Smooth muscle cell (in vitro differentiated cells): ENCODE measurements around the gene FREM2. TPM values are rescaled to one million over a fixed set of nuclear protein-coding genes. Genes with fewer than 3 reads are reported as not detected.

Experiments
- DNase-seq: peaks from one replicate; lab custom pipeline; 2025; ENCODE audit not compliant: unreplicated experiment; lab: John Stamatoyannopoulos, UW
- H2AFZ ChIP-seq: fragments of 200-600 bp; sonication (generic); 2 replicates; pipeline ENCODE4 v1.6.0; 2016; ENCODE audit warnings: antibody characterized with exemption, low read depth, mild to moderate bottlenecking
- H3F3A ChIP-seq: fragments of 200-600 bp; sonication (generic); 2 replicates; pipeline ENCODE4 v1.6.0; 2017; ENCODE audit warnings: antibody characterized with exemption, low read depth
- H3K27ac ChIP-seq: fragments of 200-600 bp; sonication (generic); 2 replicates; pipeline ENCODE4 v1.5.1; 2016; ENCODE audit warnings: low read depth, mild to moderate bottlenecking
- H3K27me3 ChIP-seq: fragments of 200-600 bp; sonication (generic); 2 replicates; pipeline ENCODE4 v1.6.1; 2016; ENCODE audit warnings: low read depth, mild to moderate bottlenecking
- H3K36me3 ChIP-seq: fragments of 200-600 bp; sonication (generic); 2 replicates; pipeline ENCODE4 v1.5.1; 2016; ENCODE audit warnings: low read depth
- H3K4me1 ChIP-seq: fragments of 200-600 bp; sonication (generic); 2 replicates; pipeline ENCODE4 v1.5.1; 2016; ENCODE audit warnings: low read depth
- H3K4me2 ChIP-seq: fragments of 200-600 bp; sonication (generic); 2 replicates; pipeline ENCODE4 v1.6.0; 2016; ENCODE audit warnings: mild to moderate bottlenecking
- H3K4me3 ChIP-seq: fragments of 200-600 bp; sonication (generic); 2 replicates; pipeline ENCODE4 v1.5.1; 2016; ENCODE audit warnings: mild to moderate bottlenecking
- H3K79me2 ChIP-seq: fragments of 200-600 bp; sonication (generic); 2 replicates; pipeline ENCODE4 v1.6.0; 2016; ENCODE audit warnings: low read depth, mild to moderate bottlenecking
- H3K9ac ChIP-seq: fragments of 200-600 bp; sonication (generic); 2 replicates; pipeline ENCODE4 v1.6.0; 2016; ENCODE audit warnings: low read depth
- H3K9me3 ChIP-seq: fragments of 200-600 bp; sonication (generic); replicated peaks from 2 replicates; pipeline ENCODE4 v1.5.1; 2016; ENCODE audit warnings: low read depth
- H4K20me1 ChIP-seq: fragments of 200-600 bp; sonication (generic); 2 replicates; pipeline ENCODE4 v1.6.0; 2016; ENCODE audit warnings: low read depth
- CTCF ChIP-seq: fragments of 200-600 bp; sonication (generic); IDR thresholded peaks from 2 replicates; pipeline ENCODE4 v1.5.1; 2017; ENCODE audit warnings: borderline replicate concordance, mild to moderate bottlenecking, antibody characterized with exemption; ENCODE audit not compliant: insufficient read depth, poor library complexity, severe bottlenecking
- WGBS: methylation state at CpG from one replicate; pipeline ENCODE4 v1.1.7; 2016; ENCODE audit warnings: low lambda C conversion rate; 5-methylcytosine and 5-hydroxymethylcytosine counted together
- polyA plus RNA-seq: library from polyadenylated mRNA; unstranded; fragments of >200 nt; fragmentation: Nextera tagmentation; extraction: Ambion mirVana; gene quantifications from 2 replicates; pipeline ENCODE4 v1.2.1, GENCODE V29; 2016
- total RNA-seq: library from RNA; depleted of rRNA; stranded (reverse); fragments of >200 nt; gene quantifications from 2 replicates; pipeline ENCODE4 v1.2.3, GENCODE V29; 2014

Gene FREM2
- total and polyA plus RNA-seq, 2 experiments from 2014 or later, result 2.7 TPM; not detected in 1

GRCh38 chr13:38905081-38905480 lies 218.2 kb downstream of the FREM2 start:
- 87% methylated on average over 3 of the region's 3 CpGs for WGBS

GRCh38 chr13:38905861-38906260 lies 219.0 kb downstream of the FREM2 start:
- Histone ChIP-seq H3K9ac (no peak overlapping the region), H3F3A (no peaks in the 10 kb centered on the region), H3K4me2 (no peak overlapping the region), H3K4me1 (no peaks in the 10 kb centered on the region), H4K20me1 (no peaks in the 10 kb centered on the region), H3K36me3 (no peaks in the 10 kb centered on the region), H3K27ac (no peak overlapping the region), H3K79me2 (no peaks in the 10 kb centered on the region), H3K9me3 (no peaks in the 10 kb centered on the region), H3K4me3 (no peak overlapping the region), H3K27me3 (no peaks in the 10 kb centered on the region), H2AFZ (no peak overlapping the region)
- WGBS, result 69% methylated on average over 1 of the region's 1 CpG
- no peak for TF ChIP-seq CTCF
- no peak for DNase-seq

More at GRCh38 chr13:38905081-38905480, 218.2 kb downstream of the FREM2 start:
- H3K9ac ChIP-seq, result no peak overlapping the region
- no peaks in the 10 kb centered on the region for H3K79me2 ChIP-seq
- H3F3A ChIP-seq, result no peaks in the 10 kb centered on the region
- no peak for TF ChIP-seq CTCF
- H3K4me1 ChIP-seq, result no peaks in the 10 kb centered on the region
- DNase-seq, result no peak
- H3K4me3 ChIP-seq, result no peak overlapping the region
- H3K9me3 ChIP-seq, result no peaks in the 10 kb centered on the region
- no peak overlapping the region for H3K4me2 ChIP-seq
- H2AFZ ChIP-seq, result no peak overlapping the region
- no peaks in the 10 kb centered on the region for H3K36me3 ChIP-seq
- no peak overlapping the region for H3K27ac ChIP-seq
- no peaks in the 10 kb centered on the region for H3K27me3 ChIP-seq
- no peaks in the 10 kb centered on the region for H4K20me1 ChIP-seq

- 96% methylated on average over 2 of the region's 2 CpGs for WGBS
- Histone ChIP-seq H3F3A (no peaks in the 10 kb centered on the region), H4K20me1 (no peaks in the 10 kb centered on the region), H3K4me2 (no peak overlapping the region), H2AFZ (no peak overlapping the region), H3K79me2 (no peaks in the 10 kb centered on the region), H3K36me3 (no peaks in the 10 kb centered on the region), H3K9me3 (no peaks in the 10 kb centered on the region), H3K4me1 (no peaks in the 10 kb centered on the region), H3K9ac (no peak overlapping the region), H3K4me3 (no peak overlapping the region), H3K27ac (no peak overlapping the region), H3K27me3 (no peaks in the 10 kb centered on the region)
- no peak for DNase-seq
- TF ChIP-seq CTCF, result no peak
Observed at GRCh38 chr13:38908574-38908973, 221.7 kb downstream of the FREM2 start.

- no peak overlapping the region for H2AFZ ChIP-seq
- WGBS, result 89% methylated on average over 6 of the region's 6 CpGs
- H3K4me2 ChIP-seq, result no peak overlapping the region
- no peak overlapping the region for H3K4me3 ChIP-seq
- no peaks in the 10 kb centered on the region for H3K9me3 ChIP-seq
- no peaks in the 10 kb centered on the region for H3F3A ChIP-seq
- H3K9ac ChIP-seq, result no peak overlapping the region
- H3K4me1 ChIP-seq, result no peaks in the 10 kb centered on the region
- TF ChIP-seq CTCF, result no peak
- no peaks in the 10 kb centered on the region for H3K27me3 ChIP-seq
- no peaks in the 10 kb centered on the region for H3K79me2 ChIP-seq
- no peak for DNase-seq
- no peaks in the 10 kb centered on the region for H3K36me3 ChIP-seq
- H3K27ac ChIP-seq, result no peak overlapping the region
- H4K20me1 ChIP-seq, result no peaks in the 10 kb centered on the region
Observed at GRCh38 chr13:38914070-38914469, 227.2 kb downstream of the FREM2 start.
